GM18873 (cell line): ENCODE data around the gene NR2F1.

Experiments
- ATAC-seq: cut with Tn5 transposase; IDR thresholded peaks from one replicate; pipeline ENCODE4 v1.9.1; 2021; ENCODE audit warnings: mild to moderate bottlenecking, moderate library complexity, moderate number of reproducible peaks; ENCODE audit not compliant: unreplicated experiment, low FRiP score

NR2F1 gene

DNA sequence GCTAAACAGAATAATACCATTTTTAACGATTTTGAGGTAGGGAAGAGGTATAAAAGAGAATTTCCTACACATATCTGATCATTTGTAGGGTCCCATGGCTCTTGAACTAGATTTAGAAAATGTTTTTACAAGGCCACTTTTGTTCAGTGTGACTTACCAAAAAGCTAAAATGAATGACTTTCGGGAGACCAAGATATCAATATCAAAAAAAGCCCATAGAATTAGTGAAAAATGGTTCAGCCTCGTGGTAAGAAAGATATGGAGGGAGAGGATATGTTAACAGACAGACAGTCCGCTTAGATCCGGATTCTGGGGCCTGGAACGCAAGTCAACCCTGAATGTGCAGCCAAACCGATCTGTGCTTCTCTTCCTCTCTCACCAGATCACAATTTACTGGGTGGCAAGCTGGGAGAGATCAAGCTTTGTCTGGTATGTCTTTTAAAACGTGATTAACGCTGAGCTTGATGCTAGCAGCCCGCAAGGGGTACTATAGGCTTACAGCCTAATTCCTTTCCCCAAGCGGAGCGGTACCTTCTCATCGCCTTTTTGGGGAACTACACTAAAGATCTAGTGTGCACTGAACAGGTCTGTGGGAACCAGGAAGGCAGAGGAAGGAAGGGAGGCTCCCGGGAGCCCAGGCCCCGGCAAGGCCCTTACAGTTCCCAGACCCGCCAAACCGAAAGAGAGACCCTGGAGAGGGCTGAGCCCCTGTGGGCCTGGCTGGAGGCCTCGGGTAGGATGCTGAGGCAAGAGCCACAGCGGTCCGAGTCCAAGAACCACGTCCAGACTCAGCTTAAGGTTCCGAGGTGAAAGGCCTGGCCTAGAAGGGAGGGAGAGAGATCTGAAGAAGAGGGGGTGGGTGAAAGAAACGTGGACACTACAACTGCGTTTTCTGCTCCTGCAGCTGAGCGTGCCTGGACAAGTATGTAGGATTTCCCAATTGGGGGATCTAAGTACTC, 4.9 kb upstream of the NR2F1 start:
- ATAC-seq = no peak

DNA sequence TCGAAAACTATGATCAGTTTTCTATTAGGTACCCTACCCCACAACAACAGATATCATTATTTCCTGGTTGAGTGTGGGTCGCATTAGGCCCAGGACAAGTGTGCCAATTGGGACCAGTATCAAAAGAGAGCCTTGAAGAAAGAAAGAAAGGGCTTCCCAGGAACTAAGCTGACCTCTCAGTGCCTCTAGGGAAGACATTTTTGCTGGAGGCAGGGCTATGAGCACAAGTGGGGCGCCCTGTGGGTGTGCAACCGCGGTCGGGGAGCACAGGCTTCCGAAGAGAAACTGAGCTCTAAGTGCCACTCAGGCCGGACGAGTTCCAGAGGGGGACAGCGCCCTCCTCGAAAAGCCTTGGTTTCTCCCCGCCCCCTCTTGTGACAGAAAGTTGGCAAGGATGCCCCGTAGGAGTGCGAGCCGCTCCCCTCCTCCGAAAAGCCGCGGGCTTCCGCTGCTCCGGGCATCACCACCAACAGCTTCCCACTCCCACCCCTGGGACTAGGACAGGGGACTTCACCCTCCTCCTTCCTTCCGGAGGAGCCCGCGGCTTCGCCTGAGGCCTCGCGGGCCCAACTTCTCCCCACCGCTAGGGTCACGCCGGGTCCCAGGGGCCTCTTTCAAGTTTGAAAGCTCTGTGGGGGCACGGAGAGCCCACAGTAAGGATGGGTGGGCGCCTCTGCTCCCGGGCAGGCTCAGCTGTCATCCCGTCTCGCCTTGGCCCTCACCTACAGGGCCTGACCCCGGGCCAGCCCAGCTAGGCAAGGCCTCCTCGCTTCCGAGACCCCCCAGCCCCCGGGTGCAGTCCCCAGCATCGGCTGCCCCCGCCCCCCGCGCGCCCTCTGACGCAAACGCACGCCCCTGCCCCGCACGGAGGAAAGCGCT, 4.0 kb upstream of the NR2F1 start:
- ATAC-seq = no peak

GRCh38 chr5:93579692-93580062, 3.3 kb upstream of the NR2F1 start:
- no peak for ATAC-seq

DNA sequence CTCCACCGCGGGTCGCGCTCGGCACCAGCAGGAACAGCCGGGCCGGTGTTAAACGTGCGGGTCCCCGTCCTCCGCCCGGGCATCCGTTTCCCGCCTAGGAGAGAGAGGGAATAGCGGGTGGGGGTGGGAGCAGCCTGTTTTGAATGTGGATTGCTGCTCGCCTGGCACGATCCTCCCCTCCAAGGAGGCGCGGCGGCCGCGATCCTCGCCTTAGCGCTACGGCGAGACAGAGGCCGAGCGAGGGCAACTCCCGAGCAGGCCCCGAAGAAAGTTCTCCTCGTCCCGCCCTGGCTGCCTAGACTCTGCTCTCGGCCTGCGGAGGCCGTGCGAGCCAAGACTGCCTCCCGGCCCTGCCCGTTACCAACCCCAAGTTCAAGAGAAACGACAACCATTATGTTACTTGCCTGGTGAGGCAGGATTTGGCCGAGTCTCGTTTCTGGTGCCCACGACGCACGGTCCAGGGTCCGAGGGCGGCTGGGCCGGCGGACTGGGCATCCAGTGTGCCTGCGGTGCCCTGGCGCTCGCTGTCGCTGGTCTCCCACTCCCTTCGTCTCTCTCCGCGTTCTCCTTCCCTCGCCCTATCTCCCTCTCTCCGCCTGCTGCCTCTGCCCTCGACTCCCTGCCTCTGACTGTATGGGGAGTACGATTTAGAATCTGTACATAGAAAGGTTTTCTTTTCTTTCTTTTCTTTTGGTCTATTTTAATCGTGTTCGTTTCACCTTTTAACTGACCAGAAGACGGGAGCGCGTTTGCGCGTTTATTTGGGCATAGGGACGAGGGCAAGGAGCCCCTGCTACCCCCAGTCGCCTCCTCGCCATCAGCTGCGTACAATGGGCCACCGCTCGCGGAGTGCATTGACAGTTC, 2.7 kb upstream of the NR2F1 start:
- ATAC-seq = no peak

DNA sequence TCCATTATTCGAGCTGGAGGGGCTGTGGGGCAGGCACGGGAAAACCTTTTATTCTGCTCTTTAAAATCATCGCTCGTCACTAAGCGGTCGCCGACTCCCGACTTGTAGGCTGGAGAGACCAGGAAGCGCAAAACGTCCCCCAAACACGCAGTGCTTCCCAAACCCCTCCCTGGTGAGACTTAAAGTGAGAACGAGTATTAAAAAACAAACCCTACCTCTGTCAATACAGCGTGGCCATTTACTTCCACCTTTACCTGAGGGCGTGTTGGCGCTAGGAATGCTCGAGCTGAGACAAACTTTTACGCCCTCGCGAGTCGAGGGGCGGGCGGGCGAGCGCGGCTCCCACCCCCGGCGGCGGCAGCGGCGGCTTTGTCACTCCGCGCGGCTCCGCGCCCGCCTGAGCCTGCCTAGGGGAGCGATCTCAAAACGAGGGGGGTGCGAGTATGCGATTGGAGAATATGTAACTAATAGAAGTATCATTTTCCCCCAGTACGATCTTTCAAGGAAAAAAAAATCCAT, 2.0 kb upstream of the NR2F1 start, which contains the start of gene NR2F1-AS1:
TSS of gene NR2F1-AS1 (minus strand) at position 293 of the 519 bp plus-strand sequence.
- ATAC-seq = peak; percentile 29

DNA sequence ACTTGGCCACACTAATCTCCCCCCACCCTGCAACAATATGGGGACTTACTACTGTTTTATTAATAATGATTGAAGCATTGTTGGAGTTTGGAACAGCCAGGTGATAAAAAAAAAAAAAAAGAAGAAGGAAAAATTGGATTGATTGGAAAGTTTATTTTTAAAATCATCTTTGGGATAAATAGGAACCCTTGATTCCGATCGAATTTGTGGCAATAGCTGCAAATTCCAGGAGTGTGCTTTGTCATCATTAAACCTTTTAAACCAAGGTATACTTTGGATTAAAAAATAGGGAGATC, 907 bp upstream of the NR2F1 start:
- no peak for ATAC-seq

- ATAC-seq = no peak
These were observed 381 bp downstream of the NR2F1 start for GRCh38 chr5:93583439-93583767.

- no peak for ATAC-seq
These were observed 960 bp downstream of the NR2F1 start for GRCh38 chr5:93583768-93584595.

GRCh38 chr5:93584596-93585040, 1.6 kb downstream of the NR2F1 start:
- no peak for ATAC-seq

DNA sequence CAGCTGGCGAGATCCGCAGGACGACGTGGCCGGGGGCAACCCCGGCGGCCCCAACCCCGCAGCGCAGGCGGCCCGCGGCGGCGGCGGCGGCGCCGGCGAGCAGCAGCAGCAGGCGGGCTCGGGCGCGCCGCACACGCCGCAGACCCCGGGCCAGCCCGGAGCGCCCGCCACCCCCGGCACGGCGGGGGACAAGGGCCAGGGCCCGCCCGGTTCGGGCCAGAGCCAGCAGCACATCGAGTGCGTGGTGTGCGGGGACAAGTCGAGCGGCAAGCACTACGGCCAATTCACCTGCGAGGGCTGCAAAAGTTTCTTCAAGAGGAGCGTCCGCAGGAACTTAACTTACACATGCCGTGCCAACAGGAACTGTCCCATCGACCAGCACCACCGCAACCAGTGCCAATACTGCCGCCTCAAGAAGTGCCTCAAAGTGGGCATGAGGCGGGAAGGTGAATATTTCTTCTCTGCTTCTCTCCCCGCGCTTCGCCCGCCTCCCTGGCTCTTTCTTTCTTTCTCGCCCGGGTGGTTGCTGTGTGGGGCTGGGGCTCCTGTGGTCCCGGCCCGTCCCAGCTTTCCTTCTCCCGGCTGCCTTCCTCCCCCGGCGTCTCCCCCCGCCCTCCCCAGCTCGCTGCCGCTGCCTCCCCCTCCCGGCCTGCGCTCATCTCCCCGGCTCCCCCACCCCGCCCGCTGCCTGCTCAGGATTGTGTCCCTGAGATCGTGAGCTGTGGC, 2.2 kb downstream of the NR2F1 start:
- ATAC-seq = no peak

DNA sequence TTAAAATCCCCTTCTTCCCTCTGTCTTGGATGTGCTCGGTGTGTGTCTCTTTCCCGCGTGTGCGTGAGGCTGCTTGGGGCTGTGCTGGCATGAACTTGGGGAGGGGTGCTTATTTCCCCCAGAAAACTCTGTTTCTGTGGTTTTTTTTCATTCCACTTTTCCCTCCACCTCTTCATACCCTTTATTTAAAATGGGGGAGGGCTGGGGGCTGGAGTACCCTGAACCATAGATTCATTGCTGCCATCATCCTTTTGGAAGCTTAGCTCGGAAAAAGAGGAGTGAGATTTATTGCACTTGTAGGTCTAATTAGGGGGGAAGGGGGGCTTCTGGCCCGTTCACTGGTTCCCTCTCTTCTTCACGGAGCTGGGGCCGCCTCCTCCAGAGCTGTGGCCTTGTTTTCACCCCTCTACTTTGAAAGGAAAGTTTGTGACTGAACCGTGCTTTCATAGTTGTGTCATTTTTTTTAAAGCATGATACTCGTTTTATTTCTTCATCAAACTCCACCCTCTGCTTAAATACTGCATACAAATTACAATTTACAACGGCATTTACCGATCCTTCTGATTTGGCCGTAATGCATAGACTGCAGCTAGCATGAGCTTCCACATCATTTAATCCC, 2.9 kb downstream of the NR2F1 start:
- no peak for ATAC-seq

DNA sequence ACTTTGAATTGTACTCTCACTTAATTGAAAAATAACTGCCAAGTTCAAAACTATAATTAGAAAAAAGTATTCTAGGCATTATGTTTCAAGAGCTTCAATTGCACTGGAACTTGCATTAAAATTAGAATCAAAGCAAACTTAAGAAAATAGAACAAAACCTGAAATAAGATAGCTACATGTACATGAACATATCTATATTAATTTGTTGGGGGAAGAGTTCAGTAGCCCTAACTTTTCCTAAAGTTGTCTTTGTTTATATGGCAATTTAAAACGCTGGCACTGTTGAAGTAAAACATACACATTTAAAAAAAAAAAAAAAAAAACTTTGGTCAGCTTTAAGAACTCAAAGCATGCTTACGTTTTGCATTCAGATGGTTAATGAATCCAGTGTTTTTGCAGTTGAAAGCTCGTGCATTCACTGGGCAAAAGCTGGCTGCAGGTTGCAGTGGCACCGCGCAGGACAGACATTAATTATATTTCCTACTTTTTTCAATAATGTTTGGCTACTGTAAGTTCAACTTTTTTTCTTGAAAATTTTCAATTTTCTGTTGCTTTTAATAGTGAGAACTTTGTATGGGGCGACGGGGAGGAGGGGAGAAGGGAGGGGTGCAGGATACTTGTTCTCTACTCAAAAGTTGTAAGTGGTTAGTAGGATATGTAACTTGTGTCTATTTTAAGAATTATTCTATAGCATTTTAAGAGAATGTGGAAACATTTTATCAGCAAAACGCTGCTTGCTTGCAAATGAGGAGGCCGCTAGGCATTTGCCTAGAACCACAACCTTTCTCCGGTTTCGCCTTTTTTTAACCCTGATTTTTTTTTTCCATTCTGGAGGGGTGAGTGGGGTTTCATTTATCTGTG, 3.9 kb downstream of the NR2F1 start:
- ATAC-seq = no peak

GRCh38 chr5:93587597-93588351, 4.8 kb downstream of the NR2F1 start:
- no peak for ATAC-seq

- no peak for ATAC-seq
These were observed 5.5 kb downstream of the NR2F1 start for GRCh38 chr5:93588352-93589151.

- no peak for ATAC-seq
These were observed 6.3 kb downstream of the NR2F1 start for GRCh38 chr5:93589152-93589828.
